DOHH2 (cell line): ENCODE measurements around the gene APOLD1.

Experiments used
- CTCF ChIP-seq: fragments of 200-600 bp; sonication (generic); IDR thresholded peaks from one replicate; pipeline ENCODE4 v1.5.1; 2014; ENCODE audit warnings: antibody characterized with exemption, mild to moderate bottlenecking, low read depth, low read length; ENCODE audit not compliant: poor library complexity, severe bottlenecking
- EZH2phosphoT487 ChIP-seq: fragments of 200-600 bp; sonication (generic); IDR thresholded peaks from 2 replicates; pipeline ENCODE4 v1.6.1; 2017; ENCODE audit warnings: borderline replicate concordance, mild to moderate bottlenecking, antibody characterized with exemption, low read length, moderate library complexity, mixed read lengths

DNA sequence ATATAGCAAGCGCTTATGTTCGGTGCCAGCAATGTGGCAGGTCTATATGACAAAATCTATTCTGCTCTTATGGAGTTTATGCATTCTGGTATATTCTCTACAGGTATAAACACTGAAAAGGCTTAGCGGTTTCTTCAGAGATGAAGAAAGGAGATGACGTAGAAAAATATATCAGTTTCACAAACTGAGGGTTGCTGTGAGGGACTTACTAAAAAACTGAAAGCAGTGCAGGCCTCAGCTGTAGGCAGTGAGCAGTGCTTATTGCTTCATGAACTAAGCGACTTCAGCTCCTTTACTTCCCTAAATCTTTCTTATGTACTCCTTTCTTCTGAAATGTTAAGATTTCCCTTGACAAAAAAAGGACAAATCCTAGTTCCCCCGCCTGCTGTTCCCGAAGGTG lies 32.2 kb downstream of the APOLD1 start:
- TF ChIP-seq CTCF (no peak), EZH2phosphoT487 (no peak)
